ENCODE results near the gene CYFIP1. TPM values are rescaled to one million over a fixed set of nuclear protein-coding genes. Genes with fewer than 3 reads are reported as not detected.
A peak's percentile ranks its signal among the peaks of the same experiment; 100 is the strongest.

Gene CYFIP1
- total and polyA plus RNA-seq, 4 donors, result 27.0 to 136 (median 86.7) TPM

- no peak overlapping the region for H3K9ac ChIP-seq (ENCODE audit: insufficient read depth in 1 of 2, low read length in 2 of 2)
- H3K9me3 ChIP-seq (ENCODE audit: control insufficient read depth in 4 of 4, insufficient read depth in 3 of 4, low read length in 3 of 4), result no peaks in the 10 kb centered on the region
- WGBS, 2 donors, result 86 to 93% methylated on average over 17 of the region's 17 CpGs
- DNase-seq (no peak), ATAC-seq (ENCODE audit: insufficient read depth, low FRiP score) (no peak)
- no peaks in the 10 kb centered on the region for H3K27me3 ChIP-seq (ENCODE audit: control insufficient read depth in 3 of 3, insufficient read depth in 3 of 3, low read length in 2 of 3)
- peaks cover 0 to 3% (median 0%) of the 10 kb centered on the region in 5 donors for H3K4me1 ChIP-seq (ENCODE audit: control insufficient read depth in 5 of 5, insufficient read depth in 5 of 5, low read length in 5 of 5)
- H3K4me3 ChIP-seq, result no peak overlapping the region
- no peak for TF ChIP-seq CTCF (IDR thresholded peaks at IDR 0.05; ENCODE audit: control extremely low read depth, extremely low read depth)
- peaks cover 41 to 68% (median 52%) of the 10 kb centered on the region in 4 donors for H3K36me3 ChIP-seq (ENCODE audit: control insufficient read depth in 4 of 4, insufficient read depth in 4 of 4, low read length in 4 of 4)
- H3K27ac ChIP-seq (ENCODE audit: low read depth in 1 of 2, low read length in 1 of 2), result no peak overlapping the region
These were observed 107.0 kb downstream of the CYFIP1 start for GRCh38 chr15:22872936-22873701.

GRCh38 chr15:22871481-22872086 is 108.6 kb downstream of the CYFIP1 start:
- no peak for TF ChIP-seq CTCF (IDR thresholded peaks at IDR 0.05; ENCODE audit: control extremely low read depth, extremely low read depth)
- H3K27me3 ChIP-seq (ENCODE audit: control insufficient read depth in 3 of 3, insufficient read depth in 3 of 3, low read length in 2 of 3), result no peaks in the 10 kb centered on the region
- no peak overlapping the region for H3K4me3 ChIP-seq
- WGBS, 2 donors, result 91 to 97% methylated on average over 6 of the region's 6 CpGs
- H3K9me3 ChIP-seq (ENCODE audit: control insufficient read depth in 4 of 4, insufficient read depth in 3 of 4, low read length in 3 of 4), result no peaks in the 10 kb centered on the region
- DNase-seq, result no peak
- peak overlapping the region in 1 of 2 donors; percentile 7 for H3K27ac ChIP-seq (ENCODE audit: low read depth in 1 of 2, low read length in 1 of 2)
- no peak overlapping the region for H3K9ac ChIP-seq (ENCODE audit: insufficient read depth in 1 of 2, low read length in 2 of 2)
- ATAC-seq (ENCODE audit: insufficient read depth, low FRiP score), result no peak
- H3K4me1 ChIP-seq (ENCODE audit: control insufficient read depth in 5 of 5, insufficient read depth in 5 of 5, low read length in 5 of 5), result peaks cover 0 to 3% (median 0%) of the 10 kb centered on the region in 5 donors
- H3K36me3 ChIP-seq (ENCODE audit: control insufficient read depth in 4 of 4, insufficient read depth in 4 of 4, low read length in 4 of 4), result peaks cover 43 to 64% (median 52%) of the 10 kb centered on the region in 4 donors

- H3K4me3 ChIP-seq, result no peak overlapping the region
- no peak overlapping the region for H3K27ac ChIP-seq (ENCODE audit: low read depth in 1 of 2, low read length in 1 of 2)
- H3K9ac ChIP-seq (ENCODE audit: insufficient read depth in 1 of 2, low read length in 2 of 2), result no peak overlapping the region
- TF ChIP-seq CTCF (IDR thresholded peaks at IDR 0.05; ENCODE audit: control extremely low read depth, extremely low read depth), result no peak
- no peaks in the 10 kb centered on the region for H3K9me3 ChIP-seq (ENCODE audit: control insufficient read depth in 4 of 4, insufficient read depth in 3 of 4, low read length in 3 of 4)
- no peaks in the 10 kb centered on the region for H3K27me3 ChIP-seq (ENCODE audit: control insufficient read depth in 3 of 3, insufficient read depth in 3 of 3, low read length in 2 of 3)
- ATAC-seq (ENCODE audit: insufficient read depth, low FRiP score), result no peak
- 97% methylated on average over 11 of the region's 11 CpGs for WGBS, 2 donors
- peaks cover 42 to 60% (median 52%) of the 10 kb centered on the region in 4 donors for H3K36me3 ChIP-seq (ENCODE audit: control insufficient read depth in 4 of 4, insufficient read depth in 4 of 4, low read length in 4 of 4)
- H3K4me1 ChIP-seq (ENCODE audit: control insufficient read depth in 5 of 5, insufficient read depth in 5 of 5, low read length in 5 of 5), result peaks cover 0 to 3% (median 0%) of the 10 kb centered on the region in 5 donors
- DNase-seq, result no peak
These were observed 109.3 kb downstream of the CYFIP1 start for GRCh38 chr15:22870865-22871264.
